NCI-H146 treated with DMSO at 0.1 percent for 48 hours (cell line): ENCODE measurements around the gene ZNF844.
"Not testable (repeated sequence)": the region's sequence is repeated elsewhere in the genome, so short reads cannot be mapped to it uniquely, and the experiment has no call there.

Source experiments
- DNase-seq: peaks from one replicate; lab custom pipeline; 2025; ENCODE audit not compliant: unreplicated experiment; lab: John Stamatoyannopoulos, UW

Gene ZNF844

GRCh38 chr19:12064590-12065538 is at the start of gene ZNF844:
Gene ZNF844 (plus strand): TSS chr19:12064731. CDS start chr19:12064874, 143 bp downstream.
- peak; percentile 87 for DNase-seq

- no peak for DNase-seq
These were observed 49.3 kb upstream of the ZNF844 start for GRCh38 chr19:12015015-12015752.

GRCh38 chr19:12015753-12016116 is 48.8 kb upstream of the ZNF844 start:
- DNase-seq = no peak

DNA sequence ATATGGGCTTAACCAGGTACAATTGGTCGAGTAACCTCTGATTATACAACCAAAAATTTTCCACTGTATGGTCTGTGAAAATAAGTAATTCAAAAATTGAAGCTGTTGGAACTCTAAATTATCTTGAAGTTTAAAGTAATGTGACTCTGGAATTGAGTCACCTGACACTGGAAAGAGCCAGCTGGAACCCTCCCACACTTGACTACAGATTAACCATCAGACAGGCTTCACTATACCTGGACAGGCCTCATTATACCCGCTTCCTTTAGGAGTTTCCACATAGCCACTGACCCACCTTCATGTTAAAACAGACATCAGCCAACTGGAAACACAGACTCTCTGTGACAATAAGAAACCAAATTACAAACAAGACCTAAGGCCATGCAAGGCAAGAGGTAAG is 30.3 kb upstream of the ZNF844 start:
- DNase-seq = no peak

DNA sequence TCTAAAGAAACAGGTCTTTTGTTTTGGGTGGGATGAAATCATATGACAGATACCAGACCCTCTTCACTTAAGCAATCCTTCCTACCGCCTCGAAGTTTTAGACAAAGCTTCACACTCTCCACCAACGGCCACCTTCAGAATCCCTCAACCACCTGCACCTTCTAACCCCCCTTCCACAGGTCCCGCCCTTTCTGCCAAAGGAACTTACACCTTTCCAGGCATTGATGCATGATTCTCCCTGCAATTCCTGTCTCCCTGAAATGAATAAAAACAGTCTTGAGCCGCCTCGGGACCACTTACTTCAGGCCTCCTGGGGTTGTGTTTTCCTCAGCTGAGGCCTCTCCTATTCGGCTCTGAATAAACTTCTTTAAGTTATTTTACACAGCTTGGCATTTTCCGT is 29.9 kb upstream of the ZNF844 start:
- no peak for DNase-seq

DNA sequence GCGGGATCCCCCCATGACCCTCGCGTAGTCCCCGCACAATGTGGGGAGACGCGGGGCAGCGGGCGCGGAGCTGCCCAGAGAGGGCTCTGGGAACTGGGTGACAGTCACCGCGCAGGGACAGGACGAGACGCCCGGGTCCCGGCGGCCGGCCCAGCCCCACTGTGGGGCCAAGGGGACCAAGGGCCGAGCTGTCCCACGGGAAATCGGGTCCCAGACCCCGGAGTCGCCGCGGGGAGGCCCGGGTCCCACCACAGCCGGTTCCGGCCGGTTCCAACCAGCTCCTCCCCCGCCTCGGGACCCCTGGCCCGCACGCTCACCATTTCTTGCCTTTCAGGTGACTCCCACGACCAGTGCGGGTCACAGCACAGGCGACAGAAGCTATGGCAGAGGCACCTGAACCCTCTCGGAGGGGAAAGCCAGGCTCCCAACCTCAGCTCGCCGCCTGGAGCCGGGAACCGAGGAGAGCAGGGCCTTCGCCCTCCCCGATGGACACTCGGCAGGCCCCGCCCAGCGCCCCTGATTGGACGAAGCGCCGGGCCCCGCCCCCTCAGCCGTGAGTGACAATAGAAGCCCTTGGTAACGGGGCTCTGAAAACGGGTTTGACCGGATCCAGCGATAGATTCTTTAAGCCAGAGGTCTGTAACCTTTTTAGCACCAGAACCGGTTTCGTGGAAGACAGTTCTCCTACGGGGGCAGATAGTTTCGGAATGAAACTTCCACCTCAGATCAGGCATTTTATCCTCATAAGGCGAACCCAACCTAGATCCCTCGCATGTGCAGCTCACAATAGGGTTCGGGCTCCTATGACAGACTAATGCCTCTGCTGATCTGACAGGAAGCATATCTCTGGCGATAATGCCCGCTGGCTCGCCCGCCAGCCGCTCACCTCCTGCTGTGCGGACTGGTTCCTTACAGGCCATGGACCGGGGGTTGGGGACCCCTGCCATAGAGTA is 29.0 kb upstream of the ZNF844 start, which contains the start of gene ZNF433:
ZNF433 (minus strand) TSS at position 460 of the 953 bp plus-strand sequence; CDS start at position 320, 140 bp downstream.
- DNase-seq = peak; percentile 93

DNA sequence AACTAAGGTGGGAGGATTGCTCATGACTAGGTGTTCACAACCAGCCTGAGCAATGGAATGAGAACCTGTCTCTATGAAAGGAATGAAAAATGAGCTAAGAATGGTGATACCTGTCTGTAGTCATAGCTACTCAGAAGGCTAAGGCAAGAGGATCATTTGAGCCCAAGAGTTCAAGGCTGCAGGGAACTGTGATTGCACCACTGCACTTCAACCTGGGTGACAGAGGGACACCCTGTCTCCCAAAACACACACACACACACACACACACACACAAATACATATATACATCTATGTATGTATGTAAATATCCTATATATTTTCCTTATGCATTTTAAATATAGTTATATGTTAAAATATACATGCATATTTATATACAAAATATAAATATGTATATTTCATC is 21.6 kb upstream of the ZNF844 start:
- no peak for DNase-seq

GRCh38 chr19:12043752-12044422 is 20.6 kb upstream of the ZNF844 start:
- no peak for DNase-seq

- no peak for DNase-seq
These were observed 16.7 kb upstream of the ZNF844 start for GRCh38 chr19:12047868-12048267.

DNA sequence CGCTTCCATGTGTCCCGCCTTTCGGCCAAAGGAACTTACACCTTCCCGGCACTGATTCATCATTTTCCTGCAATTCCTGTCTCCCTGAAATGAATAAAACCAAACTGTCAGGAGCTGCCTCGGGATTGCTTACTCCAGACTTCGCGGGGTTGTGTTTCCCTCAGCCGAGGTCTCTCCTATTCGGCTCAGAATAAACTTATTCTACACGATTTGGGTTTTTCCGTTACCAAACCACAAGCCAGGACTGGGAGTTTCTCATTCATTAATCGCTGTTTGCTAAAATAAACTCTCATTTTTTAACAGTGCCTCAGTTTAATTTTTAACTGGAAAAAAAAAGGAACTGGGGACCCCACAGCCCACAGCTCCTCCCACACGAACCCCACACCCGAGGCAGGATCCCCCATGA is 12.4 kb upstream of the ZNF844 start:
- peak; percentile 36 for DNase-seq

GRCh38 chr19:12052497-12053169 is 11.9 kb upstream of the ZNF844 start, which contains the start of gene ZNF878:
Gene ZNF878 (minus strand): TSS chr19:12052961. CDS start chr19:12052801, 160 bp downstream.
- DNase-seq = peak; percentile 98

- no peak for DNase-seq
These were observed 8.7 kb upstream of the ZNF844 start for GRCh38 chr19:12055784-12056183.

DNA sequence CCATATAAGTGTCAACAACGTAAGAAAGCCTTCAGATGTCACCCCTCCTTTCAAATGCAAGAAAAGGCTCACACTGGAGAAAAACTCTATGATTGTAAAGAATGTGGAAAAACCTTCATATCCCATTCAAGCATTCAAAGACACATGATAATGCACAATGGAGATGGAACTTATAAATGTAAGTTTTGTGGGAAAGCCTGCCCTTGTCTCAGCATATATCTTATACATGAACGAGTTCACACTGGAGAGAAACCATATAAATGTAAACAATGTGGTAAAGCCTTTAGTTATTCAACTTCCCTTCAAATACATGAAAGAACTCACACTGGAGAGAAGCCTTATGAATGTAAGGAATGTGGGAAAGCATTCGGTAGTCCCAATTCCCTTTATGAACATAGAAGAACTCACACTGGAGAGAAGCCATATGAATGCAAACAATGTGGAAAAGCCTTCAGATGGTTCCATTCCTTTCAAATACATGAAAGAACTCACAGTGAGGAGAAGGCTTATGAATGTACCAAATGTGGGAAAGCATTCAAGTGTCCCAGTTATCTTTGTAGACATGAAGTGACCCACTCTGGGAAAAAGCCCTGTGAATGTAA is 11.1 kb downstream of the ZNF844 start:
- no peak for DNase-seq

DNA sequence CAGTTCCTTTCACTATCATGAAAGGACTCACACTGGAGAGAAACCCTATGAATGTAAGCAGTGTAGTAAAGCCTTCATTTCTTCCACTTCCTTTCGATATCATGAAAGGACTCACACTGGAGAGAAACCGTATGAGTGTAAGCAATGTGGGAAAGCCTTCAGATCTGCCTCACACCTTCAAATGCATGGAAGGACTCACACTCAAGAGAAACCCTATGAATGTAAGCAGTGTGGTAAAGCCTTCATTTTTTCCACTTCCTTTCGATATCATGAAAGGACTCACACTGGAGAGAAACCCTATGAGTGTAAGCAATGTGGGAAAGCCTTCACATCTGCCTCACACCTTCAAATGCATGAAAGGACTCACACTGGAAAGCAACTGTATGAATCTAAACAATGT is 11.8 kb downstream of the ZNF844 start:
- not testable (repeated sequence) for DNase-seq

- no peak for DNase-seq
These were observed 12.8 kb downstream of the ZNF844 start for GRCh38 chr19:12077375-12077774.

DNA sequence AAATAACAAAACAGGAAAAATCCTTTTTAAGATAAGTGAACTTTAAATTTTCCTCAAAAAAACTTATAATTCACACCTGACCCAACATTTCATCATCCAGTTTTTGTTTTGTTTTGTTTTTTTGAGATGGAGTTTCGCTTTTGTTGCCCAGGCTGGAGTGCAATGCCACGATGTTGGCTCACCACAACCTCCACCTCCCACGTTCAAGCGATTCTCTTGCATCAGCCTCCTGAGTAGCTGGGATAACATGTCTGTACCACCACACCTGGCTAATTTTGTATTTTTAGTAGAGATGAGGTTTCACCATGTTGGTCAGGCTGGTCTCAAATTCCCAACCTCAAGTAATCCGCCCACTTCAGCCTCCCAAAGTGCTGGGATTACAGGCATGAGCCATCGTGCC is 18.8 kb downstream of the ZNF844 start:
- DNase-seq = not testable (repeated sequence)

DNA sequence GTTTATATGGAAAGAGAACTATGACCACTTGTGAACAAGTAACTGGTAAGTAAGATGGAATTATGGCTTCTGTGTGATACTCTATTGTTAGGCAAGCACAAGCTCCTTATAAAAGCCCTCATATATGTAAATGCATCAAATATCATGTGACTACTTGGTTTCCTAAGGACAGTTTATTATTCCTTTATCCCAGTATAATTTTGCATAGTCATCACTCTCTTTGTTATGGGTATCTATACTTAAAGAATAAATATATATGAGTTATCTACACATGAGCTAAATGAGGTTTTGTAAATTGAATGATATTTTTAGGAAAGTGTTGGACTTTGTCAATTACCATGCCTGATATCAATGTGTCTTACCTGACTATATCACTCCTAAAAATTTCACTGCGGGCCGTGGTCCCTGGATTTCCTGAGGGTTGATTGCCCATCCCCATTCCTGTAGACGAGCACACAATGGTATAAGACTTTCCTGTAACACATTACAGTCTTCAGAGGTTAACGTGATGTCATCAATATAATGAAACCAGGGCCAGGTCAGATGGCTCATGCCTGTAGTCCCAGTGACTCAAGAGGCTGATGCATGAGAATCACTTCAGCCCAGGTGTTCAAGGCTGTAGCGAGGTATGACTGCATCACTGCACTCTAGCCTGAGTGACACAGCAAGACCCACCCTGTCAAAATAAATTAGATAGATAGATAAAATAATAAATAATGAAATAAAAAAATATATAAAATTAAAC is 20.7 kb downstream of the ZNF844 start:
- DNase-seq = no peak

- DNase-seq = peak; percentile 55
These were observed 26.3 kb downstream of the ZNF844 start for GRCh38 chr19:12090807-12091206.
